A673 (cell line): Measurements from ENCODE around the gene APOBEC3B. TPM values are rescaled to one million over a fixed set of nuclear protein-coding genes. Genes with fewer than 3 reads are reported as not detected.

ENCODE experiments used
- BruUV-seq: library from RNA; stranded (reverse); fragments of 400-500 nt; replicated peaks from 2 replicates; lab custom pipeline; 2021; lab: Mats Ljungman, UMichigan
- CTCF ChIA-PET: fragments of 300-600 bp; sonication (Branson Sonifier 250); formaldehyde crosslinking; loops from one replicate; lab custom pipeline; 2022; ENCODE audit warnings: antibody characterized with exemption; lab: Charles Lee
- POLR2A ChIA-PET: fragments of 300-600 bp; sonication (Branson Sonifier 250); formaldehyde crosslinking; loops from one replicate; lab custom pipeline; 2022; ENCODE audit warnings: antibody characterized with exemption; ENCODE audit not compliant: low non-redundant PET; lab: Charles Lee
- DNase-seq: peaks from one replicate; pipeline ENCODE4 v3.0.0-alpha.2; 2015; ENCODE audit warnings: low spot score
- H3K27ac ChIP-seq: fragments of 200-600 bp; sonication (generic); 2 replicates; pipeline ENCODE4 v1.5.1; 2016; ENCODE audit warnings: mixed run types, low read depth, mild to moderate bottlenecking, mixed read lengths, antibody characterized with exemption, low read length; ENCODE audit not compliant: poor library complexity, severe bottlenecking
- H3K27me3 ChIP-seq: fragments of 200-600 bp; sonication (generic); replicated peaks from 2 replicates; pipeline ENCODE4 v1.6.1; 2017; ENCODE audit warnings: mixed run types, low read depth, mild to moderate bottlenecking, mixed read lengths, antibody characterized with exemption, low read length; ENCODE audit not compliant: insufficient read depth, poor library complexity
- H3K36me3 ChIP-seq: fragments of 200-600 bp; sonication (generic); 2 replicates; pipeline ENCODE4 v1.6.1; 2016; ENCODE audit warnings: mixed run types, mild to moderate bottlenecking, mixed read lengths, antibody characterized with exemption, low read length; ENCODE audit not compliant: insufficient read depth, poor library complexity, severe bottlenecking
- H3K4me1 ChIP-seq: fragments of 200-600 bp; sonication (generic); 2 replicates; pipeline ENCODE4 v1.6.1; 2017; ENCODE audit warnings: mixed run types, mild to moderate bottlenecking, mixed read lengths, antibody characterized with exemption, low read length; ENCODE audit not compliant: insufficient read depth, poor library complexity, severe bottlenecking
- H3K4me3 ChIP-seq: fragments of 200-600 bp; sonication (generic); 2 replicates; pipeline ENCODE4 v1.5.1; 2016; ENCODE audit warnings: low read depth, mixed run types, mild to moderate bottlenecking, mixed read lengths, low read length; ENCODE audit not compliant: poor library complexity, severe bottlenecking
- H3K9me3 ChIP-seq: fragments of 200-600 bp; sonication (generic); 2 replicates; pipeline ENCODE4 v1.6.1; 2016; ENCODE audit warnings: mixed run types, low read depth, mild to moderate bottlenecking, mixed read lengths, antibody characterized with exemption, low read length; ENCODE audit not compliant: poor library complexity, severe bottlenecking
- CTCF ChIP-seq: fragments of 300-800, 200-600 bp; sonication (generic); conservative IDR thresholded peaks from 2 replicates; pipeline ENCODE4 v1.5.1; 2017; ENCODE audit warnings: low read depth, mild to moderate bottlenecking, antibody characterized with exemption, low read length, moderate library complexity, mixed read lengths
- EZH2 ChIP-seq: fragments of 200-600 bp; sonication (generic); IDR thresholded peaks from 2 replicates; pipeline ENCODE4 v1.6.1; 2017; ENCODE audit warnings: borderline replicate concordance, low read depth, mild to moderate bottlenecking, mixed read lengths, antibody characterized with exemption, low read length; ENCODE audit not compliant: poor library complexity, severe bottlenecking
- intact Hi-C: fragments of 100-400 bp; cut with micrococcal nuclease; formaldehyde crosslinking; loops from one replicate; pipeline ENCODE4 v1.10.0; 2022; ENCODE audit not compliant: unreplicated experiment
- total RNA-seq: library from RNA; stranded (reverse); gene quantifications from 2 replicates; pipeline ENCODE4 v1.2.3, GENCODE V29; 2021

Gene APOBEC3B
- total RNA-seq, 1 experiment from 2014 or later, result 6.4 TPM

GRCh38 chr22:38971791-38972190, 10.4 kb upstream of the APOBEC3B start:
- no peaks in the 10 kb centered on the region for H3K36me3 ChIP-seq
- H3K9me3 ChIP-seq, result no peaks in the 10 kb centered on the region
- TF ChIP-seq CTCF, result no peak
- TF ChIP-seq EZH2, result no peak
- POLR2A ChIA-PET, result no interaction called here
- no peak overlapping the region for H3K27ac ChIP-seq
- H3K4me1 ChIP-seq, result no peaks in the 10 kb centered on the region
- CTCF ChIA-PET, result interaction anchor here (0.6 to 0.7 kb wide), 2 partner anchors 102 to 571 kb away, joined by 3 to 10 read pairs; no protein-coding TSS in a partner anchor
- intact Hi-C loops, result no loop called here
- no TSS peak for BruUV-seq
- no peak overlapping the region for H3K4me3 ChIP-seq
- no peaks in the 10 kb centered on the region for H3K27me3 ChIP-seq
- no peak for DNase-seq

- intact Hi-C loops, result no loop called here
- CTCF ChIA-PET, result interaction anchor here (0.6 to 0.7 kb wide), 2 partner anchors 103 to 572 kb away, joined by 3 to 10 read pairs; no protein-coding TSS in a partner anchor
- no peak for DNase-seq
- BruUV-seq, result no TSS peak
- Histone ChIP-seq H3K27me3 (no peaks in the 10 kb centered on the region), H3K4me1 (no peaks in the 10 kb centered on the region), H3K27ac (no peak overlapping the region), H3K4me3 (no peak overlapping the region), H3K36me3 (no peaks in the 10 kb centered on the region), H3K9me3 (no peaks in the 10 kb centered on the region)
- TF ChIP-seq CTCF, result no peak
- no peak for TF ChIP-seq EZH2
- POLR2A ChIA-PET, result no interaction called here
These were observed 9.6 kb upstream of the APOBEC3B start for GRCh38 chr22:38972558-38972957.

- no peaks in the 10 kb centered on the region for H3K9me3 ChIP-seq
- H3K27me3 ChIP-seq, result no peaks in the 10 kb centered on the region
- no peak overlapping the region for H3K27ac ChIP-seq
- H3K4me3 ChIP-seq, result no peak overlapping the region
- POLR2A ChIA-PET, result no interaction called here
- BruUV-seq, result no TSS peak
- peak; percentile 88 for TF ChIP-seq CTCF
- no peak for TF ChIP-seq EZH2
- no peaks in the 10 kb centered on the region for H3K36me3 ChIP-seq
- intact Hi-C loops, result no loop called here
- CTCF ChIA-PET, result interaction anchor here (0.7 kb wide), 1 partner anchor 104 kb away, joined by 3 read pairs; no protein-coding TSS in a partner anchor
- no peaks in the 10 kb centered on the region for H3K4me1 ChIP-seq
- DNase-seq, result peak; percentile 66
These were observed 8.6 kb upstream of the APOBEC3B start for GRCh38 chr22:38973289-38974169.
